ENCODE results near the gene GAB1.
A peak's percentile ranks its signal among the peaks of the same experiment; 100 is the strongest.
"Not testable (repeated sequence)": the region's sequence is repeated elsewhere in the genome, so short reads cannot be mapped to it uniquely, and the experiment has no call there.

GAB1 gene

DNA sequence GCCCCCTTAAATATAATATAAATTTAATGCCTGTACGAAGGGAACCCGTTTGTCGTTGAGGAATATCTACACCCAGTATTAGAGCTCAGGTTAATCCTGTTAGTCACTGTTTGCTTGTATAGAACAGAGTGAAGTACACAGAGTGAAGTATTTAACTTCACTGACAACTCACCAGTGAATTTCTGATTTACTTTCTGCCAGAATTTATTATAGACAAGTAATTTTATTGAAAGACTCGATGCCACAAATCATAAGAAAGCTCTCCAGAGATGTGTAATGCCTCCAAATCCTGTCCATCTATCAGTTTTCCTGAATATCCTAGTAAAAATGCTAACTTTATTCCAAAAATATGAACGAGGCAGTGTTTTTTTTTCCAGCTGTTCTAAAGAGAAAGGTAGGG is 1.6 kb downstream of the GAB1 start:
- DNase-seq (ENCODE audit: low spot score): no peak

DNA sequence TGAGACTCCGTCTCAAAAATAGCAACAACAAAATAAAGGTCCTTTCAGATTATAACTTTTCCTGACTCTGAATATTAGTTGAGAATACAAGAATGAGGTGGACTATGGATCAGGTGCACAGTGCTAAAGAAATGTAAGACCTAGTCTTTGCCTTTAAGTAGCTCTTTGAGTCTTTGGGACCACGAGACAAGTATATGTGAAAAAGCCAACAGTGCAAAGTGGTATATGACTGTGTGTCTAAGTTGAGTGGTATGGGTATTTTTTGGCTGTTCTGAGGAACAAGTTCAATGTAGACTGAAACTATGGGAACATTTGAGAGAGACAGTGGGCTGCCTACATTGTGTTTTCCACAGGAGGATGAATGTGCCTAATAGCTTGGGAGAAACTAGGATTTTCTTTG is 2.8 kb downstream of the GAB1 start:
- no peak for DNase-seq (ENCODE audit: low spot score)

DNA sequence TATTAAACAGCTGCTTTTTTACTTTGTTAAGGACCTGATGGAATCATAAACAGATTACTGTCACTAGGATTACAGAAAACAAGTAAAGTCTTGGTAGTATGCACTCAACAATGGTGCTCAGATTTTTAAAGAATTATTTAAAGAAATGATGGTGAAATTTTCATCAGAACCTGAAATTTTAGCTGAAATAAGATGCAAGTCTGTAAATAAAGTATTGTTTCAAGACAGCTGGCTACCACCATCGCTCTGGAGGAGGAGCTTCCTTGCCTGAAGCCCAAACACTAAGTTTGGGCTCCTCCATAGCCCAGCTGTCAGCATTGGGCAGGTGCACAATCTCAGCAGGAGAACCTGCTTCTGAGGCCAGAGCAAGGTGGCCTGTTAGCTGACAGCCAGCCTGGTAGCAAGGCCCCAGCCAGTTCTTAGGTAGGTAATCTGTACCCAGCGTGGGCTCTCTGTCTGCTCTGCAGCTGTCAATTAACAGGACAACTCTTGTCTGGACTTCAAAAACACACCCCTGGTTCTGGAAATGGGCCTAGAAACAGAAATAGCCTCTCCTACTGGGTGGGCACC is 4.6 kb downstream of the GAB1 start:
- no peak for DNase-seq (ENCODE audit: low spot score)

DNA sequence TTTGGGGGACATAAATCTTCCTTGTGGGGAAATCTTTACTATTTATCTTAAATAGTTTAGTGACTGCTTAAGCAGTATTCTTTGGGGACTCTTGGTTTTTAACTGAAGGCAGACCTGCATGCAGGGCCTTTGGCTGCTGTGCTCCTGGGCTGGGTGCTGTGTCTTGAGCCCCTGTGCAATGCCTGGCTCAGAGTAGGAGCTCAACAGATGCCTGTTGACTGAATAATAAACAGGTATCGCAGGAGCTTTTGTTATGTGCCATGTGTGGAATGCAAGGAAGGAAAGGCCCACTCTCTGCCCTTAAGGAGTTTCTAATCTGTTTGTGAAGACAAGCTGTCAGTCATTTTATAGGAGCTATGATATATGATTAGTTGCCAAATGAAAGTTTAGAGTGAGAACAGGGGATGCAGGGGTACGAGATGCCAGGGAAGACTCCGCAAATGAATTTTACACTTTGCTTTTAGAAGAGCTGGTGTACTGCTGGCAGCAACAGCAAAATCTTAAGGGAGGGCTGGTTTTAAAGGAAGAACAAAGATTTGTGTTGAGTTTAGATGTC is 6.7 kb downstream of the GAB1 start:
- no peak for DNase-seq (ENCODE audit: low spot score)

DNA sequence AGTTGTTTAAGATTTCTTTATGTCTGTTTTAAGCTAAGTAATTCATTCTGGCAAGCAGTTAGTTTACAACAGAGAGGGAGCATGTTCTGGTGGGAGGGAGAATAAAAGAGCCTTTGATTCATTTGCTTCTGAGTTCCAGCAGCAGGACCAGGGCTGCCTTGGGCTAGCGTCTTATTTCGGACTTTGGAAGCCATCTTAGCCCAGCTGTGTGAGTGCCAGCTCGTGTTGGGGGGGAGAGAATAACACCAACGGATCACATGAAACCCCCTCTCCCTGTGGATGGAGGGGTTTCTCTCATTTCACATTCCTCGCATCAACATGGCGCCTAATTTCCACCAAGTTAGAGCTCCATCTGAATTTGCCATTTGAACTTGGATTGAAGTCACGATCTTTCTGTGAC is 7.4 kb downstream of the GAB1 start:
- peak; percentile 86 for DNase-seq (ENCODE audit: low spot score)

DNA sequence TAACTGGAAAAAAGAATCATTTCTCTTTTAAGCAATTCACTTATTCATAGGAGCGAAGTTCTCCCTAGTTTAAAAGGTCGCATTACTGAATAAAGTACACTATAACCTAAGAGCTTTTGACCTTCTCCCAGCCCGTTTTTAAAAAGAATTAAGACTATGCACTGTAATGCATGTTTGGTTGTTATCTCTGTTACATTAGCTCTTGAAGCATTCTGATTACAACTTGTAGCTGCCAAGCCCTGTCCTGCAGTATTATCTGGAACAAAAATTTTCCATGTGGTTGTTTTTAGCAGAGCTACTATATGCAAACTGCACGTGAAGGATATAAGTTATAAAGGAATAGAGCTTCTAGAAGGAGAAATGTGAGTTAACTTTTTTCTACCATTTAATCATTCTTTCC is 8.1 kb downstream of the GAB1 start:
- DNase-seq (ENCODE audit: low spot score): no peak

DNA sequence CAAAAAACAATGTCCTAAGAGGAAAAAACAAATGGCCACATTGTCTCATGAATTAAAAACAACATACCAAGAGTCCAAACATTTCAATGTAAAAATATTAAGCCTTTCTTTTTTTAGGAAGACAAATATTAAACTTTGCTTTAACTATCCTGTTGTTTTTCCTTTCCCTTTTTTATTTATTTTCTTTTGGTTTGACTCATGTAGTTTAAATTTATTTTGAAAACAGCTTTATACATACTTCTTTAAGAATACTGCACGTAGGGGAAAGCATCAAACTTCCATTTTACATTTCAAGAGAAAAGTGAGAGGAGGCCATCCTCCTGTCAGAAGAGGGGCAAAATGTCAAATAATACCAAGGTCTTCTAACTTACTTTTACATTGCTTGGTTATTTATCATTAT is 8.7 kb downstream of the GAB1 start:
- DNase-seq (ENCODE audit: low spot score): no peak

DNA sequence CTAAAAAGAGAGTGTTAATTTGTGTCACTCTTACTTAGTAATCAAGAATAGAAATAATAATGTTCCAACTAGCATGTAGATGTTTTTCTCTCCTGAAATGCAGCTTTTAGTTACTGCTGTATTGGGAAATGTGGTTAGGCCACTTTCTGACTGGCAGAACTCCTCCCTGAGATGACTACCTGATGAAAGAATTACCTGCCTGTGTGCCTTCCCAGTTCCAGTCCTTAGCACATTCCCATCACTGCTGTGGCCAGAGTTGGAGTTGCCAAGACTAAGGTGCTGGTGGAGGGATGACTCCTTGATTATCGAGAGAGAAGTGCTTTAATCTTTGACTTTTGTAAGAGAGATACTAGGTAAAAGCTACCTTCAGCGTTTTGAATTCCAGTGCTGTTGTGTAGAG is 9.5 kb downstream of the GAB1 start:
- DNase-seq (ENCODE audit: low spot score): no peak

DNA sequence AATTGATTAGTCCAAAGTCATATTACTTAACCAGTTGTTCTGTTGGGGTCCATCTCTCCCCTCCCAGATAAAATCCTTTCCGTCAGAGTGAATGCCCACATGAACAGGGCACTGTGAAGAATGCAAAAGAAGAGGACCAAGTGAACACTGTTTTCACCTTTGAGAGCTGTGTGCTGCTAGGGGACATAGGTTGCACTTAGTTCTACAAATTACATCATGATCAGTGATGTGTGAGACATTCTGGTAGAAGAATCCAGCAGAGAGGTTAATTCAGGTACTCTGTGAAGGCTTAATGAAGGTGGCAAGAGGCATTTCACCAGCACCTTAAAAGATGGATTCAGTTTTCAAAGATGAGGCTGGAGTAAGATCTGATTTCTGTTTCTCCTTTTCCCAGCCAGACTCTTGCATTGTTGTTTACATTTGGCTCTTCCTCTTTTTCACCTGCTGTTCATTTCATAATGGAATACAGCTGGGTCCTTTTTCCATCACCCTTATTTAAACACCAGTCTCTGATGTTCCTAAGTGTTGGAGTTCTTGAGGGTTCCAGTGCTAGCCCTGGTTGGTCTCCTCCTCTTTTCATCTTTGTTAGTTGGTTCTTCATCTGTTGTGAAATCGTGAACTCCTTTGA is 10.9 kb downstream of the GAB1 start:
- DNase-seq (ENCODE audit: low spot score): no peak

DNA sequence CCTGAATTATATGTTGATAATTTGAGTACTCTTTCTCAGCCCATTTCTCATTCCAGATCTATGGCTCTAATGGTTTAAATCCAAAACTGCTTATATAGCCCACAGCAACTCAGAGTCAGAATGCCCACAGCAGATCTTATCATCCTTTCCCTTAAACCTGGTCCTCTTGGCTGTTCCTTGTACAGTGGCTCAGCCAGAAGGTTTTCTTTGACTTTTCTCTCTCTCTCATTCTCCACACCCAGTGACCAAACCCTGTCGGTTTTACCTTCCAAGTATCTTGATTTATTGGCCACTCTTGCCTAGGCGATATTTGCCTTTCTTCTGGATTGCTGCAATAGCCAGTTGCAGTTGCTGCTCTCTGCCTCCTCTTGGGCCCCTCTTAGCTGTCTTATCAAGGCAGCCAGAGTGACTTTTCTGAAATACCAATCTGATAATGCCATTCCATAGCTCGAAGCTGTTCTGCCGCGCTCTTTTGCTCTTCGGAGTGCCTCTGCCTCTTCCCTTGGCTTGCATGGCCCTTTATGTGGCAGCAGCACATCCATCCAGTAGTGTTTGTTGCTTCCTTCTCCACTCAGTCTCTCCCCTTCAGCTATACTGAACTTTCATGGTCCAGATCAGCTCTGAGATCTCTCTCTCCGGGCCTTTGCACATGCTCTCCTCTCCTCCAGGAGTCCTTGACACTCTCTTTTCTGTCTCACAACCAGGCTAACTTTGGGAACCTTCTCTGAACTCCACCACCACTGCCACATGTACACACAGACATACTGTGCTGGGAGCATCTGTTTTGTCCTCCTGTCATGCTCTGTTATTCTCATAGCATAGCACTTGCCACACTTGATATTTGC is 11.8 kb downstream of the GAB1 start:
- no peak for DNase-seq (ENCODE audit: low spot score)

DNA sequence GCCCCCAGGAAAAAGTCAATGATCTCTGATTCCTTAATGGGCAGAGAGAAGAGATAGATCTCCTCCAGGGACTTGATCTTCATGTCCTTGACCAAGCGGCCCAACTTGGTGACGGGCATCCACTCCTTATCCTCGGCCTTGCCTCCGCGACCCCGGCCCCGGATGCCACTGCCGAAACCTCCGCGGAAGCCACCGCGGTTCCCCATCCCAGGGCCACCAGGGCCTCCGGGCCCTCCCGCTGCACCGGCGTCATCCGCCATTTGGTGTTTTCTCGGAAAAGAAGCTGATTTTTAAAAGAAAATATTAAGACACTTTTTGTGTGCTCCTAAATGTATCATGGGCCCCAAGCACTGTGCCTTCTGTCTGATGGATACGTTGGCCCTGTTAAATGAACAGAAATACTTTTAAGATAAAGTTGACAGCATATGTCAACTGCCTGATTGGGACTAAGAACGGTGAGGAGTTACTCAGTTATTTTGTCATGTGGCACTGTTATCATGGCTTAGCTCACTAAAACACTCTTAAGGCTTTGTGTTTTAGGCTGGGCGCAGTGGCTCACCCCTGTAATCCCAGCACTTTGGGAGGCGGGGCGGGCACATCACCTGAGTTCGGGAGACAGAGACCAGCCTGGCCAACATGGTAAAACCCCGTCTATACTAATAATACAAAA is 13.3 kb downstream of the GAB1 start:
- not testable (repeated sequence) for DNase-seq (ENCODE audit: low spot score)

DNA sequence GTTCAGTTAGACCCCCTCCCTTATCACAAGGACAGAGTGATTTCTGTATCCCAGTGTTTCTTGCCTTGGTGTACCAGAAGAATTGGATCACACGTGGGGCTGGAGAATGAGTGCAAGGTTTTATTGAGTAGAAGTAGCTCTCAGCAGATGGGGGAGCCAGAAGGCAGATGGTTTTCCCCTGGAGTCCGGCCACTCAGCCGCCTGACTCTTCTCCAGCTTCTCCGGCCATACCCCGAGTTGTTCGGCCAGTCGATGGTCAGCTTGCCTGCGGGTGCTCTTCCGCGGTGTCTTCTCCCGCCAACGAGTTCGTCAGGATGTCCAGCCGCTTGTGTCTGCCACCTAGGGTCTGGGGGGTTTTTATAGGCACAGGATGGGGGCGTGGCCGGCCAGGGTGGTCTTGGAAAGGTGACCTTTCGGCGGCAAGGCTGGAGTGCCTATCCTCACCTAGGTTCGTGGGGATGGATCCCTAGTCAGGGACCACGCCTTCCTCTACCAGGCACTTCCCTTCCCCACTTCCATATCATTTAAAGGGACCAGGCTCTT is 14.5 kb downstream of the GAB1 start:
- no peak for DNase-seq (ENCODE audit: low spot score)

DNA sequence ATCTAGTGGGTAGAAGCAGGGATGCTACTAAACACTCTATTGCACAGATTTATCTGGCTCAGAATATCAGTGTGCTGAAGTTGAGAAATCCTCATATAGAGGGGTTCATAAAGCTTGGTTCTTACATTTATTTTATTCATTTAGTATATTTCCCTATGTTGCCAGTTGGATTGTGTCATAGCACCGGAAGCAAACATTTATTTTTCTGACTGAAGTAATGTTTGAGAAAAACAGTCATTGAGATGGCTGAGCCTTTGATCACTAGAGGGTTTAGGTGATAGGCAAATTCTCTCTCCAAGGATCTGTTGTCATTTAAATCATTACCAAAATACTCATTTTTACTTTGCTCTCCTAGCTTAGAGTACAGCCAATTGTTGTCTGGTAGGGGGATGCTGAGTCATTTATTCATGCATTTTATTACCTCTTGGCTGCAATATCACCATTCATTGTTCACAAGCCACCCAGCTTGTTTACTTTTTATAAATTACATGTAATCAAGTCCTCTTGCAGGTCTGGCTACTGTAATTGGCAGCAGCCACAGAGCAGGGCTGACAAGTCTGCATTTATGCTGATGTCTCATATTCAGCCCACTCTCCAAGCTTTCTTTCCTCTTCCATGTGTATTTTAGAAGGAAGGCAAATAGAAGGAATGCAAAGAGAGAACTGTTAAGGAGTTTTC is 15.2 kb downstream of the GAB1 start:
- peak; percentile 62 for DNase-seq (ENCODE audit: low spot score)

DNA sequence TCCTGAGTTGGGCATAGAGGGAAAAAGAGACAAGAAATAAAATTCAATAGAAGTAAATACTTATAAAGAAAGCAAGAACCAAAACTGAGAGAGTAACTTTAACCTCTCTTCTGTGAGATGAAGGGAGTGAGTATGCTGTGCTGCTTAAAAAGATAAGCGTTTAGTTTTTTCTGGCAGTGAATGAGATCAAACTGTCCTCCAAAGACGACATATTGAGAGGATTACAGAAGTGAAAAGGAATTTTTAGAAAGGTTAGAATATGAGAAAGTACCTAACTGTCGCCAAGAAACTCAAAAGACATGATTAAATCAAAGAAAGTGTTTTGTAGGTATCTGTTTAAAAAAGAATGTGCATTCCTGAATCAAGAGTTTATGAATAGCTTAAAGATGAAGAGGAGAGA is 16.0 kb downstream of the GAB1 start:
- DNase-seq (ENCODE audit: low spot score): no peak

DNA sequence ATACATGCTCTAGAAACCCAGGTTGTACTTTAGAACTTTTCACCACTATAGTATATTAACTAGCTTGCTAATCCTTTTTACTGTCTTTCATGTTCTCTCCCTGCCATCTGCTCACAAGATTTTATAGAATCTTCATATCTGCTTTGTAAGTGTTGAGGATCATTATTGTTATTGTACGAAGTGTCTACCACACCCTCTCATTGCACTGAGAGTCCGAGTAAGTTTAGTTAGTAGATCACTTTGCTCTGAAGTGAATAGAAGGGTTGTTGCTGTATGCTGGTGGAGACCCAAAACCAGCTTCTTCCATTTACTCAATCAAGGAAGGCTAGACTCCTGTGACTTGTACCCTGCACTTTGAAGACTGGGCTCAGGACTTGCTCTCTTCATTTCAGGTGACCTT is 17.1 kb downstream of the GAB1 start:
- no peak for DNase-seq (ENCODE audit: low spot score)

DNA sequence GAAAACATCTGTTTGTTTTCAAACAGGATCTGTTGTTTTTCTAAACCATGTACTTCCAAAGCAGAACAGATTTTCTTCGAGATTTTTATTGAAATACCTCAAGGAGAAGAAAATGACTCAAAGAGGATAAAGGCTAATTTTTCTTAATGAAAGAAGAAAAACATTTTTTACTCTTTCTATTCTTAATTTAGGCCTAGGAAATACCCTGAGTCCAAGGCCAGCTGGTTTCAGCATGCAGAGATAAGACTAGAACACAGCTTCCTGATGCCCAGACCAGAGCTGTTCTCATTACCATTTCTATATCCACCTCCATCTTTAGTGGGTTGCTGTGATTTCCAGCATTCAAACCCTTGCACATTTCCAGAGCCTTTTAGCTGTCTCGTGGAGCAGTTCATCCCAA is 18.3 kb downstream of the GAB1 start:
- DNase-seq (ENCODE audit: low spot score): no peak

DNA sequence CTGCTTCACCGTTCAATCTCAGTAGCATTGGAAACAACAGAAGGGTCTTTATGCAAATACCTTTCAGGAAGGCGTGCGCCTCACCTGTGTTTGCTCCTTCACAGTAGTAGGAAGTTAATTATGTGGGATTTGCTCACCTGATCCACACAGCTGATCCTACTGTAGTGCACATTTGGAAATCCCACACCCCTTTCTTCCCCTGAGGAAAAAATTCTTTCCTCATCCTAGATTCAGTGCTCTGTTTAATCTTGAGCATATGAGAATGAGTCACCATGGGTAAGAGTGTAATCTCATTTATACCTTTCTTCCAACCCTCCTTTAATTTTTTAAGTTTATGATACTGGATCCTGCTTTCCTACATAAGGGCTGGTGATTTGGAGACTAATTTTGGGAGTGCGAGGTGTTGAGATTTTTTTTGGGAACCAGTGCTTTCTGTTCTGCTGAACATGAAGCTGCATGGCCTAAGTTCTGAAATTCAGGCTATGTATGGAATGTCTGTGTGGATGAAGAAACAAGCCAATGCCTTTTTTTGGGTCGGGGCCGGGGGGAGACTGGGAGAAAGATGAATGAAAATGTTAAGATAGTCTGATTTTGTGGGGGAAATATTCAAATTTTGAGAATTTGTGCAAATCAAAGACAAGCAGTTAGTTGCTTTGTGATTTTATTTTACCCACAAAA is 19.0 kb downstream of the GAB1 start:
- DNase-seq (ENCODE audit: low spot score): no peak

DNA sequence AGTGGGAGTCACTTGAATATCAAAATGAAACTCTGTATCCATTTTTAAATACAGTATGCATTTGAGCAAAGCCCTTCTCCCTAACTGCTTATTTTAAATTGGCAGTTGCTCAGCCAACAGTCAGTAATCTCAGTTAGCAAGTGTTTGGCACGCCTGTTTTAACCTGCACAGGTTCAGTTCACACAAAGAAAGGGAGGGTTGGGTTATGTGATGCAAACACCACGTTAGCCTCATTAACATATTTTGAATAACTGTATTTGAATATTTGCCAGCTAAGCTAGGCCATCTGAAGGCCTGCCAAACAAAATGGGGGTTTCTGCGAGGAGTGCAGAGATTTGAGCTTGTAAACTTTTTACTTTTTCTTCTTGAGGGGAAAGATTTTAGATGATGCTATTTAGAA is 19.8 kb downstream of the GAB1 start:
- DNase-seq (ENCODE audit: low spot score): no peak

DNA sequence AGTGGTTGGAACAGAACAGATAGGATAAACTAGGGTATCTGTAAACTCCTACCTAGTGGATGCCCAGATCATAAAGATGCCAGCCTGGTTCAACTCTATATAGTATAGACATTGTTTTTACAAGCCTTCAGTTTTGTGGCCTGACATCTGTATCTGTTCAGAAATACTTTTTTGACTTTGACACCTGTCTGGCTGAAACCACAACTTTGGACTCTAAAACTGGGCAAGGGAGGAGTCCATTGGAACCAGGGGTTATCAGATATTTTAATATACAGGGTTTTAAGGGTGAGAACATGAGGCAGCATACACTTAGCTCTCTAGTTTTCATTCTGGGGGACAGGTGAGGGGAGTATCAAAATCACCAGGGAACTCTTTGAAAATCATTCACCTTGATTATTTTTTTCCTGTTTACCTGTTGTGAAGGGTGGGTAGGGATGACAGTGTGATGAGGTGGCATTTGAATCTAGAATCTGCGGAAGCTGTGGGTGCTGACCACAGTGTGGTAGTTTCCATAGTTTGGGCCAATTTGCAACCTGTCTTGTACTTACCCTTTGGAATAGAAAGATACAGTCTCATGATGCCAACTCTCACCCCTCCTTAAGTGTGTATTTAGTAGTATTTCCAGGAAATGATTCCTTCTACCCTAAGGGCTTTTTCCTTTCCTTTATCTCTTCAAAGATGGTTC is 20.6 kb downstream of the GAB1 start:
- no peak for DNase-seq (ENCODE audit: low spot score)

DNA sequence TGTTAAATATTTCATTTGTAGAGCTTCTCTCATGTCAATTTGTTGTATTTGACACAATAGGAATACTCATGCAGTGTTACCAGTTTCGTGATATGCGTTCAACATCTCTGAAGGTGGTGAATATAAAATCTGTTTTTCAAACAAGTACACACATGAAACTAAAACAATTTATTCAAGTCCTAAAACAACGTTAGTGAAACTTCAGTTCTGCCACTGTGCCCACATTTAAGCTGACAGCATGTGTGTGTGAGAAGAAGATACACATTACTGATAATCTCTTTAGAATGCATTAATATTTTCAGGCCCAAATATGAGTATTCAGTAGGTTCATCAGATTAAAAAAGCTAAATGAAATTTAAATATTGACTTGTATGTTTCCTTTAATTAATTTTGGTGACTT is 21.7 kb downstream of the GAB1 start:
- DNase-seq (ENCODE audit: low spot score): no peak
